ENCODE measurements around the gene KCNQ4. TPM values are rescaled to one million over a fixed set of nuclear protein-coding genes. Genes with fewer than 3 reads are reported as not detected.

Gene KCNQ4
- total and polyA plus RNA-seq, 2 of the 13 experiments (the other 11 are each of a cell fraction or from before 2014, with no cell fraction given): 0.02 to 0.09 TPM

DNA sequence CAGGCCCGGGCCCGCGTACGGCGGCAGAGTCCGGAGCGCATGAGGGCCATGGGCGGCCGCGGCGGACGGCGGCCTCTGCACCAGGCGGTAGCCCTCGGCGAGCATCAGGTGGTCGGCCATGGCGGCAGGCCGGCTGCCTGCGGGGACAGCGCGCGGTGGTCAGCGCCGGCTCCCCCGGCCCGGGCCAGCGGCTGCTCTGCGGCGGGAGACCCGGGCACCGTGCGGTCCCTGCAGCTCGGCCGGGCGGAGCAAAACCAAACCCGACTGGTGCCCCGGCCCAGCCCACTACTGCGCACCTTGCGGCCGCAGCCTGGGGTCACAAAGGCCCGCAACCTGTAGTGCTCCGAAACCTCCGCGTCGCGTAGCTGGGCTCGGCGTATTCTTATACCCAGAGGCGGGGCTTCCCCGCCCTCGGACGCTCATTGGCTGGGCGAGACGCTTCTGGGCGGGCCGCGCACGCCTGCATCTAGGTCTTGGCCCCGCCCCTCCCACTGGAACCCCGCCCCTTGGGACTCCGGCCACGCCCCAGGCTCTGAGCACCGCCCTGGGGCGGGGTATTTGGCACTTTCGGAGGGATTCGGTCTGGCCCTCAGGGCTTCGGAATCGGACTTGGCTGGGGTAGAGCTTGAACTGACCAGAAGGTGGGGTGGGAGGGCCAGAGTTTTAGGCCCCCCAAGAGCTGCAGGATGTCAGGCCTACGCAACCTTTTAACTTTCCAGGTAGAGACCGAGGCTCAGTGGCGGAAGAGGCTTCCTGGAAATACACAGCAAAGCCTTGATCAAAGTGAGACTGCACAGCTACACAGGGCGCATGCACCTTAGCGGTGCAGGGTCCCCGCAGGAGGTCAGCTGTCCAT is 78.6 kb downstream of the KCNQ4 start, which contains the start of gene CITED4 (continued):
- TF ChIP-seq ZNF687 (CRISPR knock-in tag; IDR thresholded peaks at IDR 0.05) (peak; percentile 67), KDM1A (CRISPR knock-in tag; IDR thresholded peaks at IDR 0.05) (no peak), LCORL (IDR thresholded peaks at IDR 0.05) (no peak), LCORL (CRISPR knock-in tag; IDR thresholded peaks at IDR 0.05) (peak; percentile 66), NAIF1 (CRISPR knock-in tag; IDR thresholded peaks at IDR 0.05; ENCODE audit: borderline replicate concordance) (peak; percentile 65; the same call in 1 of the 2 replicates), YY1 (IDR thresholded peaks at IDR 0.05; ENCODE audit: insufficient read depth, insufficient replicate concordance, low read depth, low read length) (peak; percentile 41), FLYWCH1 (CRISPR knock-in tag; IDR thresholded peaks at IDR 0.05) (no peak), SOX5 (CRISPR knock-in tag; IDR thresholded peaks at IDR 0.05; ENCODE audit: borderline replicate concordance) (no peak), ZNF460 (CRISPR knock-in tag; IDR thresholded peaks at IDR 0.05; ENCODE audit: borderline replicate concordance) (no peak), SOX13 (IDR thresholded peaks at IDR 0.05) (no peak), SOX13 (CRISPR knock-in tag; conservative IDR thresholded peaks at IDR 0.05 in 1 of 2, IDR thresholded peaks at IDR 0.05 in 1 of 2) (peak in 1 of 2 experiments; percentile 28; a peak in 1 of 4 replicates), ZNF674 (CRISPR knock-in tag; IDR thresholded peaks at IDR 0.05; ENCODE audit: low read depth) (no peak), ZNF773 (CRISPR knock-in tag; IDR thresholded peaks at IDR 0.05; ENCODE audit: borderline replicate concordance) (peak; percentile 69; the same call in 1 of the 2 replicates), KAT8 (CRISPR knock-in tag; IDR thresholded peaks at IDR 0.05) (peak; percentile 58; the same call in 1 of the 2 replicates), ZBTB7B (CRISPR knock-in tag; IDR thresholded peaks at IDR 0.05) (peak; percentile 61; the same call in 1 of the 2 replicates), ZNF530 (CRISPR knock-in tag; IDR thresholded peaks at IDR 0.05; ENCODE audit: low read depth) (no peak), ZBTB20 (CRISPR knock-in tag; IDR thresholded peaks at IDR 0.05; ENCODE audit: borderline replicate concordance, low read depth) (peak; percentile 63; the same call in 1 of the 2 replicates), GZF1 (CRISPR knock-in tag; IDR thresholded peaks at IDR 0.05) (peak; percentile 71; the same call in 1 of the 2 replicates), IRF2 (CRISPR knock-in tag; IDR thresholded peaks at IDR 0.05) (0 out of 2 replicates have a peak, but pooled peaks have one; percentile 12)
- TF ChIP-seq, protein P1, sequence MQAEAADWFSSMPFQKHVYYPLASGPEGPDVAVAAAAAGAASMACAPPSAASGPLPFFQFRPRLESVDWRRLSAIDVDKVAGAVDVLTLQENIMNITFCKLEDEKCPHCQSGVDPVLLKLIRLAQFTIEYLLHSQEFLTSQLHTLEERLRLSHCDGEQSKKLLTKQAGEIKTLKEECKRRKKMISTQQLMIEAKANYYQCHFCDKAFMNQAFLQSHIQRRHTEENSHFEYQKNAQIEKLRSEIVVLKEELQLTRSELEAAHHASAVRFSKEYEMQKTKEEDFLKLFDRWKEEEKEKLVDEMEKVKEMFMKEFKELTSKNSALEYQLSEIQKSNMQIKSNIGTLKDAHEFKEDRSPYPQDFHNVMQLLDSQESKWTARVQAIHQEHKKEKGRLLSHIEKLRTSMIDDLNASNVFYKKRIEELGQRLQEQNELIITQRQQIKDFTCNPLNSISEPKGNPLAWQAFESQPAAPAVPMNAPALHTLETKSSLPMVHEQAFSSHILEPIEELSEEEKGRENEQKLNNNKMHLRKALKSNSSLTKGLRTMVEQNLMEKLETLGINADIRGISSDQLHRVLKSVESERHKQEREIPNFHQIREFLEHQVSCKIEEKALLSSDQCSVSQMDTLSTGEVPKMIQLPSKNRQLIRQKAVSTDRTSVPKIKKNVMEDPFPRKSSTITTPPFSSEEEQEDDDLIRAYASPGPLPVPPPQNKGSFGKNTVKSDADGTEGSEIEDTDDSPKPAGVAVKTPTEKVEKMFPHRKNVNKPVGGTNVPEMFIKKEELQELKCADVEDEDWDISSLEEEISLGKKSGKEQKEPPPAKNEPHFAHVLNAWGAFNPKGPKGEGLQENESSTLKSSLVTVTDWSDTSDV (CRISPR knock-in tag; IDR thresholded peaks at IDR 0.05): peak; percentile 79; the same call in 1 of the 2 replicates
- TF ChIP-seq, protein P2, sequence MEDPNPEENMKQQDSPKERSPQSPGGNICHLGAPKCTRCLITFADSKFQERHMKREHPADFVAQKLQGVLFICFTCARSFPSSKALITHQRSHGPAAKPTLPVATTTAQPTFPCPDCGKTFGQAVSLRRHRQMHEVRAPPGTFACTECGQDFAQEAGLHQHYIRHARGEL (CRISPR knock-in tag; IDR thresholded peaks at IDR 0.05): no peak
- TF ChIP-seq, protein P3, sequence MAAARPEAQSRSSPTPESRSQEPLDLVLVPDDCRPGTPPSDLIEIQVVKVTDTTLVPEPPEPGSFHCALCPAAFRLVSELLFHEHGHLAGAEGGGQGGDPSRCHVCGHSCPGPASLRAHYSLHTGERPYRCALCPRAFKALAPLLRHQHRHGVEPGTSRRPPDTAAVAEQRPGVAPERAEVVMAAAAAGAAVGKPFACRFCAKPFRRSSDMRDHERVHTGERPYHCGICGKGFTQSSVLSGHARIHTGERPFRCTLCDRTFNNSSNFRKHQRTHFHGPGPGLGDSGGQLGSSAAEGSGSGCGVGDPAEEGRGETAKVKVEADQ (CRISPR knock-in tag; IDR thresholded peaks at IDR 0.05; ENCODE audit: borderline replicate concordance): no peak

All from HepG2 (cell line).